Activated CD4-positive, alpha-beta T cell treated with anti-CD3 and anti-CD28 coated beads, Interleukin-2, amount 50 U/mL, for 4 hours (primary cell): ENCODE measurements around the gene NT5C1A.

Experiments used
- DNase-seq, 2 experiments: peaks; one replicate each; pipeline ENCODE4 v3.0.0-alpha.2; 2020

The NT5C1A gene

DNA sequence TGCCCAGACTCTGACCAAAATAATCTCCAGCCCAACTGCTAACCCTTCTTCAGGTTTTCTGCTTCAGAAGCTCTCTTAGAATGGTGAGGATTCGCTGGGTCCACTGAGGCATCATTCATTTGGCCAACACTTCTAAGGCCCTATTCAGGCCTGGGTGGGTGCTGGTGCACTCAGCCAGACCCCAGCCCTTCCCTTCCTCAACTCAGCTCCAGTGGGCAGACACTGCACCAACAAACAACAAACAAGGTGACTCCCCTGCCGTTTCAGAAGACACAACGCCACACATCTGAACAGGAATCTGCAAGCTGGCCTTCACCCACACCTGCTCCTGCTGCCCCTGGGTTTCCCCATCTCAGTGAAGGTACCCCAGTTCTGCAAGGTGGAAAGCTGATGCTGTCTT, 38.5 kb downstream of the NT5C1A start:
- DNase-seq: no peak

DNA sequence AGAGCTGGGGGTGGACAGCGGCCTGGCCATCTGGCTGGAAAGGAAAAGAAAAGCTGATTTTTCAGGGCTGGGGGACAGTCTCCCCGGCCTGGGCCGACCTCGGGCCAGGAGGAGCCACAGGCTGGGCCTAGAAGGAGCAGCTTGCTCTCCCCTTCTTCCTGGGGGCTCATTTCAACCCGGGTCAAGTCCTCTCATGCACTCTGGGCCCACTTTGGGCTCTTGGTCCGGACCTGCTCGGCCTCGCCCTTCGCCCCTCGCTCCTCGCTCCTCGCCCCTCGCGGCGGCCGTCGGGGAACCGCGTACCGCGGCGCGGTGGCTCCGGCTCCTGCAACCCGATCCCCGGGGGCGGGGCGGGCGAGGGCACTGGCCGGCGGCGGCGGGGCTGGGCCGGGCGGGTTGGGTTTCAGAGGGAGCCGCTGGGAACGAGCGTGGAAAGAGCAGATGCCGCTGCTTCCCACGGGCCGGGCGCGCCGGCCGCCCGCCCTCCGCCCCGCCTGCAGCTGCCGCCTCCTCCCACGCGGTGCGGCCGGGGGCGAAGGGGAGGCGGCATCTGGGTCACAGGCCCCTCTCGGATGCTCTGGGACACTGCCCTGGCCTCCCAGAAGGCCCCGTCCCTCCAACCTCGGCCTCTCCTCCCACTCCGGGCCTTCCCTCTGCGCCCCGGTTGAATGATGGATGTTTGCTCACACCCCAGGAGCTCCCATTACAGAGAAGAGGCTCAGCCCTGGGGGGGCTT, 39.1 kb downstream of the NT5C1A start:
- DNase-seq: no peak

DNA sequence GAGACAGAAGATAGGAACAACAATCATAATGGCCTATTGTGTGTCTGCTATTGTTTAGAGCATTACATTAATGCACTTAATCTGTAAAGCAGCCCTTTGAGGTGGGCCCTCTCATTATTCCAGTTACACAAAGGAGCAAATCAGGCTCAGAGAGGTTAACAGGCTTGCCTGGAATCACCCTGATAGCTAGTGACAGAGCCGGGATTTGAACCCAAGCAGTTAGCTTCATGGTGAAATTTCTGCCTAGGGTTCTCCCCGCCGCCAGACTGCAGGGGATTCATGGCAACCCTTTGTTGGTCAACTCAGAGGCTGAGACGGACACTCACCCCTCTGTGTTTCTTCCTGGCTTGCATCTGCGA, 39.6 kb downstream of the NT5C1A start:
- DNase-seq: no peak

DNA sequence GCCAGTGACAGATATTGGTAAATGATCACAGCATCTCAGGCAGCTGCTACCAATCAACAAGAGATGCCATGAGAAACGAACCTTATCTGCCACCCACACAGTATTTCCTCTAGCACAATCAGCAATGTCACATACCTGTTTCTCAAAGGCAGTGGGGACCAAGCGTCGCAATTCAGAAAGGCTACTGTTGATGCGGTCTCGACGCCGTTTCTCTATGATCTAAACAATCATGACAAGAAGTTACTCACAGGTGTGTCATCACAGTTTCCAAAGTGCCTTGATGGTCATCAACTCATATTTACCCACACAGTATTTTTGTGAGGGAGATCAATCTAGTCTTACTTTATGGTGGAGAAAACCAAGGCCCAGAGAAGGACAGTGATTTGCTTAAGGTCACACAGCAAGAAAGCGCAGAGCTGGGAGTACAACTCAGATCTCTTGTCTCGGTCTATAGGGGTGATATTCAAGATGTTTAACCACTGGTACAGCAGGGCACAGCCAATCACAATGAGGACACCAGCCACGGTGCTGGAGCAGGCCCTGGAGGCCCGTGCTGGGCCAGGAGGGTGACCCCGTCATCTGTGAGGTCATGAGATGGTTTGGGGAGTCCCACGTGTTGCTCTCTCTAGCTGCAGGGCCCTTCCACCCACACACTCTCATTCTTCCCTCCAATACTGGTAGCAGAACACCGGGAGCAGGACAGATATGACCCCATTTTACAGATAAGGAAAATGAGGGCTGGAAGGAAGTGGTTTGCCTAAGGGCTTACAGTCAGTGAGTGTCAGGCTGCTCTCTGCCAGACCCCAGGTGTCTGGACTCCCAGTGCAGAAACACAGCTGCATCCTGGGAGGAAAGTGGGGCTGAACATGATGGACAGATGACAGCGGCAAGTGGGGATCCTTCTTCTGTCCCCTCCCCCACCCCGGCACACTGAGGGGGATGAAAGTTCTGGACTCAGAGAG, 40.3 kb downstream of the NT5C1A start:
- DNase-seq: no peak

DNA sequence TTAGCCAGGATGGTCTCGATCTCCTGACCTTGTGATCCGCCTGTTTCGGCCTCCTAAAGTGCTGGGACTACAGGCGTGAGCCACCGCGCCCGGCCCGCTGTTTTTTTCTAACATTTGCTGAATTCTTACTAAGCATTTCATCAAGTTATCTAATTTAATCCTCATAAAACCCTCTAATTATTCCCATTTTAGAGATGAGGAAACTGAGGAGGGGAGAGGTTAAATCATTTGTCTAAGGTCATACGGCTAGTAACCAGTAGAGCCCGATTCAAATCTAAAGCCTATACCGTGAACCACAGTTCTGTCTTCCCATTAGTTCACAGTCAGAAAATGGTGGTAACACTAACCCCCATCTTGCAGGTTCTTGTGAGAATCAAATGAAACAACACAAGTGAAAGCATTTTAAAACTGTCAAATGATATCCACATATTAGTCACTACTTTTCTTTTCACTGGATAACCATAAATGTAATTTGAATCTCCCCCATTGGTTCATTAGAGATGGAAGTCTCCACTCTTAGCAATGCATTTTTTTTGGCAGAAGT, 43.0 kb downstream of the NT5C1A start:
- DNase-seq: no peak

DNA sequence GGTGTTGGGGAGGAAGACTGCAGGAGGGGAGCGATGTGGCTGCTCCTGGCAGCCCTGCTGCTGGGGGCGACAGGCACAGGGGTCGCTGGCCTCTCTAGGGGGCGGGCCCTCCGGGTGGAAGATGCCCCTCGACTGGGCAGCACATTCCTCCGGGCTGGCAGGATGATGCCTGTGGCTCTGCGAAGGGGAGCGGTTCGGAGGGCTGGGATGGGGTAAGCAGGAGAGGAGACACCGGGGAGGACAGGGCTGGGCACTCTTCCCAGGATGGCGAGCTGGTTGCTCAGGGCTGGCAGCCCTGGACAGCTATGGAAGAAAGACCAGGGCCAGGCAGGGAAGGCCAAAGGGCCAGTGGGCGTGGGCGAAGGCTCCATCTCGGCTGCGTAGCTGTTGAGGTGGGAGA, 45.3 kb downstream of the NT5C1A start:
- no peak for DNase-seq

DNA sequence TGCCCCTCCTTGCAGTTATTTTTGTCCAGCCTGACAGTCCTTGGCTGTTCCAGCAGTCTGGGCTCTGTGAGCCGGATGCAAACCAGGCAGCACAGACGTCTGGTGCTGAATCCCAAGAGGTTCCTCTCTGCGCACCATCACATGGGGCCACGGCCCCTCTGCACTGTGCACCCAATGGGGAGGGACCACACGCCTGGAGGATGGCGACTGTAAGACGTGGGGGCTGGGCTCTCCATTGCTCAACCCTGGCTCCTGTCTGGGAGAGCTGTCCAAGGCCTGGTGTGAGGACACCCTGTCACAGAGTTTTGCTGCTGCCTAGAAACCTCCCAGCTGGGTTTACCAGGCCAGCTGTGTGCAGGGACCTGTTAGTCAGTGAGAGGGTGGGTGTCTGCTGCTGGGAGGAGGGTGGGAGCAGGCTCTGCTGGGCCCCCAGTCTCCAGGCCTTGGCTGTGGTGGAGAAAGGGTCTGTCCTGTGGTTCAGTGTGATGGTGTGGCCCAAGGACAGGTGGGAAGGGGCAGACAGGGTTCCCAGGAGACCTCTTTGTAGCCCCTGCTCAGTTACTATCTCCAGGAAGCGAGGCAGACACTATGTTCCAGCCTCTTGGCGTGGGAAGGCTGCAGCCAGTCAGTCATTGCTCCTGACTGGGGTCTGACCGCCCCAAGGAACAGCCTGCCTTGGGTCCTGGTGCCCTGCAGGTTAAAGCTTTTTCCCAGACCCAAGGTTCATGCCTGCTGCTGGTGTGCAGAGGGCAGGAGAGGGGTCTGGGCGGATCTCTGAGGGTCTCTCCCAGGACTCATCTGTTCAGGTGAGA, 46.2 kb downstream of the NT5C1A start:
- DNase-seq: no peak

DNA sequence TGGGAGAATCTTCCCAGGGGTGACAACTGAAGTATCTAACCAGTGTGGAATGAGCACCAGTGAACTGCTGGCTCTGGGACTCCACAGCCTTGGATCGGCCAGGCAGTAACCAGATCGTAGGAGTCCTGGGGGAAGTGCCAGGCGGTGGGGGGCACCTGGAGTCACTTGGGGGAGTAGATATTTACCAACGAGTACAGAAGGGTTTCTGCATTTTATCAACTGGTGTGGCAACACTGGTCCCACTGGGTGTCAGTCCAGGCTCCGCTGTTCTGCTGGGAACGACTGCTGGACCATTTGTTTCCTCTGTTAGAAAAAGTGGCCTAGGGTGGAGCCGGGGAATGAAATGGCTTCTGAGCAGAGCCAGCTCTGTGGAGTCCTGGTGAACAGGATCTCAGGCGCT, 46.9 kb downstream of the NT5C1A start:
- DNase-seq: no peak

DNA sequence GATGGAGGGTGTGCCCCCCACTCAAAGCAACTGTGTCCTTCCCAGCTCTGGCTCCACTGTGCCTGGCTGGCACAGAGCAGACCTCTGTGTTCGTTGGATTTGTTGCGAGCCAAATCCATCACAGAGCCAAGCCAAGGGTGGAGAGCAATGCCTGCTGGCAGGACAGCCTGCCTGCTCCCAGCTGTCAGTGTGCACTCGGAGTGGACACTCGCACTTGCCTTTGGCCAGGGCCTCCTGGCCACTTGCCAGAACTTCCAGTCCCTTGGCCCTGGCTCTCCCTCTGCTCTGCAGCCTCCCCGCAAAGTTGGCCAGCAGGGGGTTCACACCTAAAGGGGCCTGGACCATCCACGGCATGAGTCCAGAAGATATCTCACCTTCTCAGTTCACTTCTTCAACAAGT, 48.9 kb downstream of the NT5C1A start:
- DNase-seq: no peak

DNA sequence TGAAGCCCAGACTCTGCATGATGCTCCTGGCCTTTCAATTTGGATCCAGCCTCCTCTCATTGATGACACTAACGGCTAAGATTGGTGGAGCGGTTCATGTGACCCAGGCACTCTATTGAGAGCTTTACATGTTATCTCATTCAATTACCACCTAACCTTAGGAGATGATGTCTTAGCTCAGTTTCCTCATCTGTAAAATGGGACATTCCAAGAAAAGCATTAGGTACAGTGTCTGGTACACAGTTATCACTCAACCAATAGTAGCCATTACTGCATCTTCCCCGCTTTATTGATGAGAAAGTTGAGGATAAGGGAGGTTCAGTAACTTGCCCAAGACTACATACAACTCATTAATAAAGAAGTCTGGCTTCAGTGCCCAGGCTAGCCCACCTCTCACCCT, 49.5 kb downstream of the NT5C1A start:
- DNase-seq: no peak

DNA sequence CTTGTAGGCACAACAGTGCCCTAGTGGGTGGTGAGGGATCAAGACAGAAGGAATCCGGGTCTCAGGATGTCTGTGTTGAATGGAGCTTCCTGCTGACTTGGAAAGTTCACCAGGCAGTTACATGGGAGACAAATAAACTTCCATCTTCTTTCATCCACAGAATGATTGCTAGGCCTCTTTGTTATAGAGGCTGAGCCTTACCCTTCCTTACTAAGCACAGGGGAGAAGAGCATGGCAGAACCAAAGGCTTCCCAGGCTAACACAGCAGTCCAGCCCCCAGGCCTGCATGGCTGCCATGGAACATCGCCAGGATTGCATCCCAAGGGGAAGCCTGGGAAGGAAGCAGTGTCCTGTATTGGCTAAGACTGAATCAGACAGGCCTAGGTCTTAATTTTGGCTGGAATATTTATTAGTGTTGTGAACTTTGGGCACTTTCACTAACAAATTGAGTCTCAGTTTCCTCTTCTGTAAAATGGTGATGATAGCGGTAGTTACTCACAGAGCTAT, 51.2 kb downstream of the NT5C1A start:
- no peak for DNase-seq

DNA sequence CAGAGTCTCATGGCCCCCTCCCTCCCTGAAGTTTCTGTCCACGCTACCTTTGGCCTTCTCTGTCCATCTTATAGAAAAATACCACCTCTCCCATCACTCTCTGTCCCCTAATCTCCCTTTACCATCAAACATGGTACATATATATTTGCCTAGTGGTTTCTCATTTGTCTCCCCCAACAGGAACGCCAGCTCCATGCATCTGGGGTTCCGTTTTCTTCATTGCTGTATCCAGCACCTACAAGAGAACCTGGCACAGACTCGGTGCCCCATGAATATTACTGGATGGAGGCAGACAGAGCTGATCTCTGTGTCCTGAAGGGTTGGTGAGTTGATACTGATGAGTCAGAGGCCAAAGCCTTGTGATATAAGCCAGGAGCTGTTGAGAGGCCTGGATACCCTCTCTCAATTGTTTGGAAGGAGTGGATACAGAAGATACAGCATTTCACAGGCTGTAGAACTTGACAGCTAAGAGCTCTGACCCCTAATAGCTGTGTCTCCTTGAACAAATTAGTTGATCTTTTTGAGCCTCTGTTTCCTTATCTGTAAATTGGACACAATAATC, 54.3 kb downstream of the NT5C1A start:
- no peak for DNase-seq

DNA sequence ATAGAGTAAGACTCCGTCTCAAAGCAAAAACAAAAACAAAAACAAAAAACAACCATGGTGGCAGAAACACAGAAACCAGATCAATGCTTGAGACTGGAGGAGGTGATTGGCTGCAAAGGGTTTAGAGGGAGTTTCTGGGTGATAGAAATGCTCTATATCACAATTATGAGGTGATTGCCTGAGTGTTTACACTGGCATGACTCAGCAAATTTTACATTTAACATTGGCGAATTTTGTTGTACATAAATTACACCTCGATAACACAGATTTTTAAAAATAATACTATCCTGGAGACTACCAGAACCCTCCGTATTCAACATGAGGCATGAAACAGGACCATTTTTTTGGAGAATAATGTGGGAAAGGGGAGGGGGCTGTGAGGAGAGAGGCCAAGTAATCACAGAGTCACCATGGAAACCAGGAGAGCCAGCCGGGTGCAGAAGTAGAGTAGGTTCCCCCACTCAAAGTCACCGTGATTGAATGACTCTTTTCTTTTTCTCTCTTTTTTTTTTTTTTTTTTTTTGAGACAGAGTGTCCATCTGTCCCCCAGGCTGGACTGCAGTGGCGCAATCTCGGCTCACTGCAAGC, 56.7 kb downstream of the NT5C1A start:
- no peak for DNase-seq

DNA sequence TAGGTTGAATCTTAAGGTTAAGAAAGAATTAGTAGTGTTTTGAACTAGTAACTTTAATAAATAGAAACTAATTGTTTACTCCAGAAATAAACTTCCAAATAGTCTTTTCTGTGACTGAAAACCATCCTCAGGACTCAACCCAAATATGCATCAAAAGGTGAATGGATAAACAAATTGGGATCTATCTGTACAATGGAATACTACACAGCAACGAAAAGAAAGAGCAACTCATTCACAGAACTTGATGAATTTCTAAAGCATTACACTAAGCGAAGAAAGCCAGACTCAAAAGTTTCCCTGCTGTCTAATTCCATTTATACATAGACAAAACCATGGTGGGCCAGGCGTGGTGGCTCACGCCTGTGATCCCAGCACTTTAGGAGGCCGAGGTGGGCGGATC, 57.4 kb downstream of the NT5C1A start:
- DNase-seq: no peak

DNA sequence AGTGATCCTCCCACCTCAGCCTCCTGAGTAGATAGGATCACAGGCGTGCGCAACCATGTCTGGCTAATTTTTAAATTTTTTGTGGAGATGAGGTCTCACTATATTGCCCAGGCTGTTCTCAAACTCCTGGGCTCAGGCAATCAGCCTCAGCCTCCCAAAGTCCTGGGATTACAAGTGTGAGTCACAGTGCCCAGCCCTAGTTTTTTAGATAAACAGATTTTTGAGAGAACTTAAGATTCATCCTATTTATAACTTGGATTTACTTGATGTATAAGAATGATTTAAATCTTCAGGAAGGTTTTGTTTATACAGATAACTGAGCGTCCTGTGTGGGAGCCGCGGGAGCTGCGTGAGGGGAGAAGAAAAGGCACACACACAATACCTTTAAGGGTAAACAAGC, 58.7 kb downstream of the NT5C1A start:
- no peak for DNase-seq

DNA sequence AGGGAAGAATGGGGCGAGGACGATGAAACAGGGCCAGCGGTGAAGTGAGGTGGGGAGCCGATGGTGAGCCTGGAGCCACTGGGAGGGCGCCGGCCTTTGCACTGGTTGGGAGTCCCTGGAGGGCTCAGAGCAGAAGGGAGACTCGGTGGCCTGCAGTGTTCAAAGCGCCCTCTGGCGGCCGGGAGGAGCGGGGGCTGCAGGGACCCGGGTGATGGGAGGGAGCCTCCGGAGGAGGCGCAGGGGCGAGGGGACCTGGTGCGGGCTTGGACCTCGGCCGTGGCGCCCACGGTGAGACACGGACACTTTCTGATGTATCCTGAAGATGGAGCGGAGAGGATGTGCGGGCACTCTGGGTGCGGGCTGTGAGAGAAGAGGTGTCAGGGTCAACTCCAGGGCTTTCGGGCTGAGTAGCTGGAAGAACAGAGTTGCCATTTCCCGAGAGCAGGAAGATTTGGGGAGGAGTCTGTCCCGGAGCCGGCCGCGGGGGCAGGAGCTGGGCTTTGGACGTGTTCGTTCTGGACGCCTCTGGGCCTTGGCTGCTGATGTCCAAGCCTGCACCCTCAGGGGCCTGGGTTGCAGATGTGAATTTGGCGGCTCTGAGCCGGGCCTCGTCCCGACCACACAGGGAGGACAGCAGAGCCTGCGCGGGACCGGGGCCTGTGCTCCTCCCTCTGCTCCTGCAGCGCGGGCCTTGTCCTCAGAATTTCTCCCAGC, 62.1 kb downstream of the NT5C1A start:
- peak; percentile 76 for DNase-seq
